ENCODE data around the gene PRKAA2.

PRKAA2 gene

DNA sequence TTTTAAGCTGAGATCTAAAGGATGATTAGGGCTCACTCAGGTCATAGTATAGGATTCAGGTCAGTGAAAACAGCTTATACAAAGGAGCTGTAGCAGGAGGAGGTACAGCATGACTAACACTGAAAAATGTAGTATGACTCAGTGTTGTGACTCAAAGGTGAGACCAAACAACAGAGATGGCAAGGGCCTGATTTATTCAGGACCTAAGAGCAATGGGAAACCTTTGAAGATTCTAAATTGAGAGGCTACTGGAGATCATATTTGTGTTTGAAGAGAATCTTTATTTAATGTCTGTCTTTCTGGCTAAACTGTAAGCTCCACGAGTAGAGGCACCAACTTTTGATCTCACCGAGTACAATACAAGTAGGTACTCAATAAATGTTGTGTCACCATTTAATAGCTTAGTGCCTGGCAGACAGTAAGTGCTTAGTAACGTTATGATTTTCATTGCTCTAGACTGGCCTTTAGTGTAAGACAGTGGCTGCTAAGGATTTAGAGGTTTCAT lies 43.5 kb downstream of the PRKAA2 start:
- DNase-seq (ENCODE audit: insufficient read length, low spot score) (no peak), FAIRE-seq (no peak)
- TF ChIP-seq, protein P1, sequence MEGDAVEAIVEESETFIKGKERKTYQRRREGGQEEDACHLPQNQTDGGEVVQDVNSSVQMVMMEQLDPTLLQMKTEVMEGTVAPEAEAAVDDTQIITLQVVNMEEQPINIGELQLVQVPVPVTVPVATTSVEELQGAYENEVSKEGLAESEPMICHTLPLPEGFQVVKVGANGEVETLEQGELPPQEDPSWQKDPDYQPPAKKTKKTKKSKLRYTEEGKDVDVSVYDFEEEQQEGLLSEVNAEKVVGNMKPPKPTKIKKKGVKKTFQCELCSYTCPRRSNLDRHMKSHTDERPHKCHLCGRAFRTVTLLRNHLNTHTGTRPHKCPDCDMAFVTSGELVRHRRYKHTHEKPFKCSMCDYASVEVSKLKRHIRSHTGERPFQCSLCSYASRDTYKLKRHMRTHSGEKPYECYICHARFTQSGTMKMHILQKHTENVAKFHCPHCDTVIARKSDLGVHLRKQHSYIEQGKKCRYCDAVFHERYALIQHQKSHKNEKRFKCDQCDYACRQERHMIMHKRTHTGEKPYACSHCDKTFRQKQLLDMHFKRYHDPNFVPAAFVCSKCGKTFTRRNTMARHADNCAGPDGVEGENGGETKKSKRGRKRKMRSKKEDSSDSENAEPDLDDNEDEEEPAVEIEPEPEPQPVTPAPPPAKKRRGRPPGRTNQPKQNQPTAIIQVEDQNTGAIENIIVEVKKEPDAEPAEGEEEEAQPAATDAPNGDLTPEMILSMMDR (IDR thresholded peaks at IDR 0.05; ENCODE audit: insufficient read depth, missing control alignments) = no peak

DNA sequence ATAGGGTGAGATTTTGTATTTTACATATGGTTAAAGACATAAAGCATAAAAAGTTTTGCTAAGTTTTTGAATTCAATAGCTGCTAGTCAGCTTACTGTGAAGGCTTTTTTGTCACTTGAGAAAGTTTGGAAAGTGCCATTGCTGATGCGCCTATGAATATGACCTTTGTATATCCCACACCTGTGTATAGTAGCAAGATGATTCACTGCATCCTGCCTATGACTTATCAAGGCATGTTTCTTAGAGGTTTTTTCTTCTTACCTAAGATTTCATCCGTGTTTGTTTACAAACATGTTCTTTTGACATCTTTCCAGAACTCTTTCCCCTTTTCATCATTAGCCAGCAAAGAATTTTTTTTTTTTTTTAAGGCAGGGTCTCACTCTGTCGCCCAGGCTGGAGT lies 51.5 kb downstream of the PRKAA2 start:
- no peak for FAIRE-seq
- no peak for DNase-seq (ENCODE audit: insufficient read length, low spot score)
- TF ChIP-seq, protein P1 (IDR thresholded peaks at IDR 0.05; ENCODE audit: insufficient read depth, missing control alignments) = no peak

DNA sequence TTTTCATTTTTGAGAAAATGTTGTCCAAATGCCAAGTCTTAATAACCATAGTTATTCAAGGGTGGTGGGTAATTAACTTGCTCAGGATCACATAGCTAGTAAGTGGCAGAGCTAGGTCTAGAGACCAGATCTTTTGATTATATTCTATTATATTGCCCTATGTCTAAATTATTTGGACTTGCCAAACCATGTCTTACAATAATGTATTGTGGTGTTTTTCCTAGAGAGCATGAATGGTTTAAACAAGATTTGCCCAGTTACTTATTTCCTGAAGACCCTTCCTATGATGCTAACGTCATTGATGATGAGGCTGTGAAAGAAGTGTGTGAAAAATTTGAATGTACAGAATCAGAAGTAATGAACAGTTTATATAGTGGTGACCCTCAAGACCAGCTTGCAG lies 58.6 kb downstream of the PRKAA2 start:
- DNase-seq (ENCODE audit: insufficient read length, low spot score) (no peak), FAIRE-seq (no peak)
- TF ChIP-seq, protein P1 (IDR thresholded peaks at IDR 0.05; ENCODE audit: insufficient read depth, missing control alignments) = no peak

DNA sequence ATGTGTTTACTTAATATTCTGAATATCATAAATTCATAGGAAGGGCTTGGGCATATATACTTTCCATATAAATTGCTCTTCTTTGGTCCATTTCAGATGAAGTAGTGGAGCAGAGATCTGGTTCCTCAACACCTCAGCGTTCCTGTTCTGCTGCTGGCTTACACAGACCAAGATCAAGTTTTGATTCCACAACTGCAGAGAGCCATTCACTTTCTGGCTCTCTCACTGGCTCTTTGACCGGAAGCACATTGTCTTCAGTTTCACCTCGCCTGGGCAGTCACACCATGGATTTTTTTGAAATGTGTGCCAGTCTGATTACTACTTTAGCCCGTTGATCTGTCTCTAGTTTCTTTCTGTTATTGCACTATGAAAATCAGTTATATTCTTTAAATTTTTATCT lies 62.3 kb downstream of the PRKAA2 start:
- FAIRE-seq (no peak), DNase-seq (ENCODE audit: insufficient read length, low spot score) (no peak)
- TF ChIP-seq, protein P1 (IDR thresholded peaks at IDR 0.05; ENCODE audit: insufficient read depth, missing control alignments) = no peak

DNA sequence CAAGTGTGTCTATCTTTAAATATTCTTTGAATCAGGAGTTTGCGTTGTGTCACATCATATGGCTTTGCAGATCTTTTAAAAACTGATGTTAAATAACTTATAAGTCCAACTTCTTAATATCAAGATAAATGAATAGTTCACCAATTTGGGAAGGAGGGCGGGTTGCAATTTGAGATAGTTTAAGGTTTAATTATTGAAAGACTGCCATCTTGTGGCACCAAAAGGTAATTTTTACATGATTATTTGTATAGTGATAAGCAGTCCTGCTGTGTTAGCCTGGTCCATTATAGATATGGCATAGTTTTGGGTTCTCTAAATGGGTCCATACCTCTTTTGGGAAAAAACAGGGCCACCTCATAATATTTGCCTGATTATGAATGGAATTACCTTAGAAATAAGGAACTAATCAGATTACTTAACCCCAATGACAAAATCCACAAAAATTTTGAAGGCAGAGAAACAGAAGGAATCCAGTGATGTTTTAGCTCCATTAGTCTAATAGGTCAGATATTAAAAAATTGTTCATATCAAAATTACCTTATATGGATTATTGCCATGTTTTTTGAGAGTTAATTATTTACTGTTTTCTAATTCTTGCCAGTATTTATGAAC lies 64.3 kb downstream of the PRKAA2 start:
- no peak for FAIRE-seq
- TF ChIP-seq, protein P1 (IDR thresholded peaks at IDR 0.05; ENCODE audit: insufficient read depth, missing control alignments) = peak; percentile 54
- no peak for DNase-seq (ENCODE audit: insufficient read length, low spot score)

DNA sequence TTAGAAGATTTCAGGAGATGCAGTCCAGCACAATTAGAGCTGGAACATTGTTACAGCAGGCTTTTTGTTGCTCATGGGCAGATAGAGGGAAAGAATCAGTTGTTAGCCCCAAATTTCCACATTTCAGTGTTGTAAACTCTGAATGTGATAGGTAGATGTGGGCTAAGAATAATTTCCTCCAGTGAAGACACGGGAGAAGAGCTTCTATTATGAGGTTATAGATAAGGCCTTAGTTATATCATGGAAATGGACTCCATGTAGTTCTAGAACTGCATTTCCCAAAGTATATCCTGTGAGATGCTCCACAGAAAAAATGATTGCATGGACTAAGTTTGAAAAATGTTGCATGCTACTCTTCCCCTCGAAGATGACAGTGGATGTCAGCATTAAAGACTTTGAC lies 64.9 kb downstream of the PRKAA2 start:
- FAIRE-seq = no peak
- DNase-seq (ENCODE audit: insufficient read length, low spot score) = no peak
- TF ChIP-seq, protein P1 (IDR thresholded peaks at IDR 0.05; ENCODE audit: insufficient read depth, missing control alignments) = no peak

DNA sequence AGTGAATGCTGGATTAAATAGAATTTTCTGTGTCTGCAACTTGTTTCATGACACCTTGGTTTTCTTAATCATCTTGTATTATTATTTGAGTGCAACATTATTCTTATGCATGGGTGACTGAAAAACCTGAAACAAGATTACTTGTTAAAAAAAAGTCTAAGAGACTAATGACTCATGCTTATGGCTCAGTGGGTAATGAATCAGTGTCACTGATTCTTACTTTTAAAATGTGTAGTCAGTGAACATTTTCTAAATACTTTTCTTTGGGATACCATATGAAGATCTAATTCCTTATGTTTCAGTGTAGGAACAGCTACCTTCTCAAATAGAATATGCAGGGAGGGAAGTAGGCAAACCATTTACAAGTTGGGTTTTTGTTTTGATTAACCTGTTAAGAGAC lies 65.5 kb downstream of the PRKAA2 start:
- FAIRE-seq (no peak), DNase-seq (ENCODE audit: insufficient read length, low spot score) (no peak)
- TF ChIP-seq, protein P1 (IDR thresholded peaks at IDR 0.05; ENCODE audit: insufficient read depth, missing control alignments) = no peak
